ENCODE results near the gene KRTAP19-2.

DNA sequence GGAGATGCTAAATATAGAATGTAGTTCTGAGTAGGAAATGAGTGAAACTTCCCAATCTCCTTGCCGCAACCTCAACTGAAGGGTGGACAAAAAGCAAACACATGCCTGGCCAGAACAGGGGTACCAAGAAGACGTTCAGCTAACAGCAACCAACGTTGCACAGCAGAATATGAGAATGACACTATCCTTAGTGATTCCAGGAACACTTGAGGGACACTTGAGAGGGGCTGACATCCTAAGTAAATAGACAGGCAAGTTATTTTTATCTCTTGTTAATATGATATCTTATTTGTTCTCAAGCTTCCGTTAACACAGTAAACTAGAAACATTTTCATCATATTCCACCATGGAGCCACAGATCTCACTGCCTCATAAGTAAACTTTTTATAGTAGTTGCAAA lies 8.0 kb downstream of the KRTAP19-2 start:
- TF ChIP-seq CTCF (IDR thresholded peaks at IDR 0.05) = no peak
- TF ChIP-seq EP300 (IDR thresholded peaks at IDR 0.05) = no peak
- TF ChIP-seq POLR2A (IDR thresholded peaks at IDR 0.05) = no peak
- no peak for TF ChIP-seq POLR2AphosphoS5 (IDR thresholded peaks at IDR 0.05)

Data from gastroesophageal sphincter (tissue), 3 donors.